HepG2 (cell line): Measurements from ENCODE around the gene MGA. TPM values are rescaled to one million over a fixed set of nuclear protein-coding genes. Genes with fewer than 3 reads are reported as not detected.
A peak's percentile ranks its signal among the peaks of the same experiment; 100 is the strongest.

Experiments
- DMAP1 ChIP-seq: IDR thresholded peaks from 2 replicates; pipeline ENCODE4 v1.6.1; 2016
- ETV5 ChIP-seq: IDR thresholded peaks from 2 replicates; pipeline ENCODE4 v1.6.1; 2018; ENCODE audit warnings: missing biosample characterization, missing genetic modification reagents, inconsistent platforms, borderline replicate concordance
- FOXP1 ChIP-seq, 2 experiments: fragments of 450-650 bp in 1 of 2; IDR thresholded peaks; 2 replicates each; pipeline ENCODE4 v1.6.1; 2017 to 2018; ENCODE audit warnings: antibody characterized with exemption in 1 of 2
- GTF3A ChIP-seq: sonication (generic); formaldehyde crosslinking; conservative IDR thresholded peaks from 2 replicates; pipeline ENCODE4 v1.4.0; 2020; ENCODE audit warnings: mild to moderate bottlenecking, missing genetic modification reagents
- HNRNPUL1 ChIP-seq: fragments of 200-400 bp; formaldehyde crosslinking; IDR thresholded peaks from 2 replicates; pipeline ENCODE4 v1.6.1; 2017; ENCODE audit warnings: low read depth, mild to moderate bottlenecking, low read length, moderate library complexity
- NFRKB ChIP-seq: fragments of 450-650 bp; IDR thresholded peaks from 2 replicates; pipeline ENCODE4 v1.6.1; 2017
- PHB2 ChIP-seq: fragments of 450-650 bp; IDR thresholded peaks from 2 replicates; pipeline ENCODE4 v1.6.1; 2018; ENCODE audit not compliant: partially characterized antibody
- SMAD3 ChIP-seq: sonication (generic); formaldehyde crosslinking; IDR thresholded peaks from 2 replicates; pipeline ENCODE4 v1.4.0; 2020; ENCODE audit warnings: missing genetic modification reagents
- SP5 ChIP-seq: IDR thresholded peaks from 2 replicates; pipeline ENCODE4 v1.6.1; 2016; ENCODE audit warnings: low read depth, borderline replicate concordance
- ZNF460 ChIP-seq: sonication (generic); formaldehyde crosslinking; IDR thresholded peaks from 2 replicates; pipeline ENCODE4 v1.5.1; 2020; ENCODE audit warnings: missing genetic modification reagents, mild to moderate bottlenecking, borderline replicate concordance
- ZNF577 ChIP-seq: sonication (generic); formaldehyde crosslinking; IDR thresholded peaks from 2 replicates; pipeline ENCODE4 v1.4.0; 2020; ENCODE audit warnings: mild to moderate bottlenecking, low read depth, missing genetic modification reagents, borderline replicate concordance
- ZNF598 ChIP-seq: sonication (generic); formaldehyde crosslinking; IDR thresholded peaks from 2 replicates; pipeline ENCODE4 v1.5.1; 2020; ENCODE audit warnings: mild to moderate bottlenecking, missing genetic modification reagents, borderline replicate concordance
- ZNF766 ChIP-seq: sonication (generic); formaldehyde crosslinking; IDR thresholded peaks from 2 replicates; pipeline ENCODE4 v1.5.0; 2020; ENCODE audit warnings: missing genetic modification reagents, borderline replicate concordance
- ZNF777 ChIP-seq: sonication (generic); formaldehyde crosslinking; IDR thresholded peaks from 2 replicates; pipeline ENCODE4 v1.4.0; 2020; ENCODE audit warnings: missing genetic modification reagents
- polyA plus RNA-seq, 8 experiments: library from polyadenylated mRNA; depleted of rRNA in 3 of 8; stranded (reverse) in 7 of 8; unstranded in 1 of 8; fragments of >200 nt; fragmentation: Illumina TruSeq in 4 of 8; extraction: Trizol in 4 of 8; gene quantifications; 2 replicates each; pipeline versions ENCODE4 v1.2.1 to v1.2.3, GENCODE V29; 2011 to 2016; ENCODE audit warnings: low read depth in 4 of 8, missing spikeins in 1 of 8, mixed read lengths in 1 of 8; ENCODE audit not compliant: insufficient read depth in 1 of 8
- total RNA-seq, 5 experiments: library from RNA; depleted of rRNA; stranded (reverse); fragments of >200 nt; fragmentation: Illumina TruSeq; extraction: Trizol; gene quantifications; 2 replicates each; pipeline ENCODE4 v1.2.3, GENCODE V29; 2016; ENCODE audit warnings: low read depth in 1 of 5
- TF ChIP-seq, protein P1 (sequence below), 2 experiments: fragments of 450-650 bp in 1 of 2; sonication (generic) in 1 of 2; formaldehyde crosslinking in 1 of 2; IDR thresholded peaks; 2 replicates each; pipeline versions ENCODE4 v1.6.1 to v1.8.0; 2016 to 2022; ENCODE audit warnings: antibody characterized with exemption in 1 of 2, mild to moderate bottlenecking in 1 of 2, missing genetic modification reagents in 1 of 2
- TF ChIP-seq, protein P2 (sequence below): sonication (generic); formaldehyde crosslinking; IDR thresholded peaks from 2 replicates; pipeline ENCODE4 v1.4.0; 2020; ENCODE audit warnings: mild to moderate bottlenecking, missing genetic modification reagents
- TF ChIP-seq, protein P3 (sequence below): sonication (generic); formaldehyde crosslinking; IDR thresholded peaks from 2 replicates; pipeline ENCODE4 v1.4.0; 2020; ENCODE audit warnings: missing genetic modification reagents, borderline replicate concordance

Gene MGA
- total and polyA plus RNA-seq, 2 of the 13 experiments (the other 11 are each of a cell fraction or from before 2014, with no cell fraction given) = 5.3 to 59.0 TPM

DNA sequence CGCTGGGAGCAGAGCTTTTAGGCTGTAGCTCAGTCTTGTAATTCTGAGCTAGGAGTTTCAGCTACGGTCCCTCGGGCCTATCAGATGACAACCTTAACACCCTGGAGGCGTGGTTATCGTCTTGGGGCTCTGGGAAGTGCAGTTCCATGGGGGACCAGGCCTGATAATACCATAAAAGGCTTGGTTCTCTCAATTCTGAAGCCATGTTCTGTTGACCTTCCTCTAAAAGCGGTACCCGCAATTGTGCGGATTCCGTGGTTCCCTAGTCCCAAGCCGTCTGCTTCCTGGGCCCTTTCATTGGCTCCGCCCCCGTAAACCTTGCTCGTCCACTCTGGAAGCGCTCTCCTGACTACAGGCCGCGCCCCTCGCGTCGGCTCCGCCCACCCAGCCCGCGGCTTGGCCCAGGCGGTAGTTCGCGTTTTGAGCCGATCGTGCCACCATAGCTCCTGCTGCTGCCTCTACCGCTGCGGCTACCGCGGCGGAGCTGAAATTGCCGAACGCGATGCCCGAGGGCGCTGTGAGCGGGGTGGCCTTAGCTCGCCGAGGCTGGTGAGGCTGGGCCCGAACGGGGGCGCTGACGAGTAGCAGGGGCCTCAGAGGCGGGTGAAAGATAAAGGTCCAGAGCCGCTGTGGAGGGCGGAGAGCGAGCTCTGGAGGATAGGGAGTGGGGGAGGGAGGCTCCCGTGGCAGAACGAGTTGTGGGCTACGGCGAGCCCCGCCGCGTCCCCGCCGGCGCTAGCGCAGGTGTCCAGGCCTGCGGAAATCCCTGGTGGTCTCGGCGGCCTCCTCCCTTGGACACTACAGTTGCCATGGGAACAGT lies 114.1 kb downstream of the MGA start, which contains the start of gene MAPKBP1 (continued):
- TF ChIP-seq, protein P1, sequence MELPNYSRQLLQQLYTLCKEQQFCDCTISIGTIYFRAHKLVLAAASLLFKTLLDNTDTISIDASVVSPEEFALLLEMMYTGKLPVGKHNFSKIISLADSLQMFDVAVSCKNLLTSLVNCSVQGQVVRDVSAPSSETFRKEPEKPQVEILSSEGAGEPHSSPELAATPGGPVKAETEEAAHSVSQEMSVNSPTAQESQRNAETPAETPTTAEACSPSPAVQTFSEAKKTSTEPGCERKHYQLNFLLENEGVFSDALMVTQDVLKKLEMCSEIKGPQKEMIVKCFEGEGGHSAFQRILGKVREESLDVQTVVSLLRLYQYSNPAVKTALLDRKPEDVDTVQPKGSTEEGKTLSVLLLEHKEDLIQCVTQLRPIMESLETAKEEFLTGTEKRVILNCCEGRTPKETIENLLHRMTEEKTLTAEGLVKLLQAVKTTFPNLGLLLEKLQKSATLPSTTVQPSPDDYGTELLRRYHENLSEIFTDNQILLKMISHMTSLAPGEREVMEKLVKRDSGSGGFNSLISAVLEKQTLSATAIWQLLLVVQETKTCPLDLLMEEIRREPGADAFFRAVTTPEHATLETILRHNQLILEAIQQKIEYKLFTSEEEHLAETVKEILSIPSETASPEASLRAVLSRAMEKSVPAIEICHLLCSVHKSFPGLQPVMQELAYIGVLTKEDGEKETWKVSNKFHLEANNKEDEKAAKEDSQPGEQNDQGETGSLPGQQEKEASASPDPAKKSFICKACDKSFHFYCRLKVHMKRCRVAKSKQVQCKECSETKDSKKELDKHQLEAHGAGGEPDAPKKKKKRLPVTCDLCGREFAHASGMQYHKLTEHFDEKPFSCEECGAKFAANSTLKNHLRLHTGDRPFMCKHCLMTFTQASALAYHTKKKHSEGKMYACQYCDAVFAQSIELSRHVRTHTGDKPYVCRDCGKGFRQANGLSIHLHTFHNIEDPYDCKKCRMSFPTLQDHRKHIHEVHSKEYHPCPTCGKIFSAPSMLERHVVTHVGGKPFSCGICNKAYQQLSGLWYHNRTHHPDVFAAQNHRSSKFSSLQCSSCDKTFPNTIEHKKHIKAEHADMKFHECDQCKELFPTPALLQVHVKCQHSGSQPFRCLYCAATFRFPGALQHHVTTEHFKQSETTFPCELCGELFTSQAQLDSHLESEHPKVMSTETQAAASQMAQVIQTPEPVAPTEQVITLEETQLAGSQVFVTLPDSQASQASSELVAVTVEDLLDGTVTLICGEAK (IDR thresholded peaks at IDR 0.05) = no peak
- TF ChIP-seq, protein P1 (CRISPR knock-in tag; IDR thresholded peaks at IDR 0.05) = peak; percentile 85
- TF ChIP-seq ZNF598 (CRISPR knock-in tag) = peak; percentile 87
- peak; percentile 80 for TF ChIP-seq ZNF777 (CRISPR knock-in tag)
- TF ChIP-seq SP5 (CRISPR knock-in tag) = peak; percentile 72; the same call in 1 of the 2 replicates
- peak; percentile 42; the same call in 1 of the 2 replicates for TF ChIP-seq ETV5
- peak; percentile 91; the same call in 1 of the 2 replicates for TF ChIP-seq GTF3A (CRISPR knock-in tag)
- TF ChIP-seq ZNF460 (CRISPR knock-in tag) = no peak; the same call in 1 of the 2 replicates
- TF ChIP-seq, protein P2, sequence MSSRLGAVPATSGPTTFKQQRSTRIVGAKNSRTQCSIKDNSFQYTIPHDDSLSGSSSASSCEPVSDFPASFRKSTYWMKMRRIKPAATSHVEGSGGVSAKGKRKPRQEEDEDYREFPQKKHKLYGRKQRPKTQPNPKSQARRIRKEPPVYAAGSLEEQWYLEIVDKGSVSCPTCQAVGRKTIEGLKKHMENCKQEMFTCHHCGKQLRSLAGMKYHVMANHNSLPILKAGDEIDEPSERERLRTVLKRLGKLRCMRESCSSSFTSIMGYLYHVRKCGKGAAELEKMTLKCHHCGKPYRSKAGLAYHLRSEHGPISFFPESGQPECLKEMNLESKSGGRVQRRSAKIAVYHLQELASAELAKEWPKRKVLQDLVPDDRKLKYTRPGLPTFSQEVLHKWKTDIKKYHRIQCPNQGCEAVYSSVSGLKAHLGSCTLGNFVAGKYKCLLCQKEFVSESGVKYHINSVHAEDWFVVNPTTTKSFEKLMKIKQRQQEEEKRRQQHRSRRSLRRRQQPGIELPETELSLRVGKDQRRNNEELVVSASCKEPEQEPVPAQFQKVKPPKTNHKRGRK (CRISPR knock-in tag) = no peak
- TF ChIP-seq SMAD3 (CRISPR knock-in tag) = 0 out of 2 replicates have a peak, but pooled peaks have one; percentile 77
- TF ChIP-seq ZNF766 (CRISPR knock-in tag) = peak; percentile 63; the same call in 1 of the 2 replicates
- TF ChIP-seq NFRKB = no peak
- TF ChIP-seq PHB2 = no peak
- peak; percentile 77 for TF ChIP-seq DMAP1 (CRISPR knock-in tag)
- no peak for TF ChIP-seq FOXP1 (IDR thresholded peaks at IDR 0.05)
- no peak for TF ChIP-seq FOXP1 (CRISPR knock-in tag; IDR thresholded peaks at IDR 0.05)
- TF ChIP-seq, protein P3, sequence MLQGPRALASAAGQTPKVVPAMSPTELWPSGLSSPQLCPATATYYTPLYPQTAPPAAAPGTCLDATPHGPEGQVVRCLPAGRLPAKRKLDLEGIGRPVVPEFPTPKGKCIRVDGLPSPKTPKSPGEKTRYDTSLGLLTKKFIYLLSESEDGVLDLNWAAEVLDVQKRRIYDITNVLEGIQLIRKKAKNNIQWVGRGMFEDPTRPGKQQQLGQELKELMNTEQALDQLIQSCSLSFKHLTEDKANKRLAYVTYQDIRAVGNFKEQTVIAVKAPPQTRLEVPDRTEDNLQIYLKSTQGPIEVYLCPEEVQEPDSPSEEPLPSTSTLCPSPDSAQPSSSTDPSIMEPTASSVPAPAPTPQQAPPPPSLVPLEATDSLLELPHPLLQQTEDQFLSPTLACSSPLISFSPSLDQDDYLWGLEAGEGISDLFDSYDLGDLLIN = no peak; the same call in 1 of the 2 replicates
- TF ChIP-seq ZNF577 (CRISPR knock-in tag) = no peak
- peak; percentile 68; the same call in 1 of the 2 replicates for TF ChIP-seq HNRNPUL1
